ENCODE results near the gene ZNF554.
"Not testable (repeated sequence)": the region's sequence is repeated elsewhere in the genome, so short reads cannot be mapped to it uniquely, and the experiment has no call there.

Gene ZNF554

GRCh38 chr19:2790557-2791271 lies 29.0 kb upstream of the ZNF554 start:
- no peak for DNase-seq (ENCODE audit: low read depth)

- DNase-seq (ENCODE audit: low read depth) = no peak
Measured at GRCh38 chr19:2791440-2791839, 28.2 kb upstream of the ZNF554 start.

GRCh38 chr19:2791876-2792275 lies 27.8 kb upstream of the ZNF554 start:
- DNase-seq (ENCODE audit: low read depth) = no peak

- not testable (repeated sequence) for DNase-seq (ENCODE audit: low read depth)
Measured at GRCh38 chr19:2792666-2793065, 27.0 kb upstream of the ZNF554 start.

- no peak for DNase-seq (ENCODE audit: low read depth)
Measured at GRCh38 chr19:2793126-2793525, 26.5 kb upstream of the ZNF554 start.

GRCh38 chr19:2793577-2793976 lies 26.1 kb upstream of the ZNF554 start:
- DNase-seq (ENCODE audit: low read depth) = no peak

DNA sequence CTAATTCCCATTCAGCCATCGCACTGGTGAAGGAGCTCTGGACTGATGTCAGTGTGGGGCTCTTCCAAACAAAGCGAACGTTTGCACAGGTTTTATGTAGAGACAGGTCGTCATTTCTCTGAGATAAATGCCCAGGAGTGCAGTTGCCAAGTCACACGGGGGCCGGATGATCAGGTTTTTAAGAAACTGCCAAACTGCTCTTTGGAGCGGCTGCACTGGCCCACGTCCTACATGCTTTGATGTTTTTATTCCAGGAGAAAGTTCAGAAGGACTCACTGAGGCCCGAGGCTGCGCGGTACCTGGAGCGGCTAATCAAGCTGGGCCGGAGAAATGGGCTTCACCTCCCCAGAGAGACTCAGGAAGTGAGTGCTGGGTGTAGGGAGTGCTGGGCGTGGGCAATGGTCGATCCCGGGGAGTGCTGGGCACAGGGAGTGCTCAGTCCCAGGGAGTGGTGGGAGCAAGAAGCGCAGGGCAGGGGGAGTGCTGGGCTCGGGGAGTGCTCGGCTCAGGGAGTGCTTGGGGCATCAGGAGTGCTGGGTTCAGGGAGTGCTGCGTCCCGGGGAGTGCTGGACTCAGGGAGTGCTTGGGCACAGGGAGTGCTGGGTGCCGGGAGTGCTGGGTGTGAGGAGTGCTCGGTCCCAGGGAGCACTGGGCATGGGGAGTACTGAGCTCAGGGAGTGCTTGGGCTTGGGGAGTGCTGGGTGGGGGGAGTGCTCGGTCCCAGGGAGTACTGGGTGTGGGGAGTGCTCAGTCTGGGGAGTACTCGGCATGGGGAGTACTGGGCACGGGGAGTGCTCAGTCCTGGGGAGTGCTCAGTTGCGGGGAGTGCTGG lies 23.6 kb upstream of the ZNF554 start:
- no peak for DNase-seq (ENCODE audit: low read depth)

DNA sequence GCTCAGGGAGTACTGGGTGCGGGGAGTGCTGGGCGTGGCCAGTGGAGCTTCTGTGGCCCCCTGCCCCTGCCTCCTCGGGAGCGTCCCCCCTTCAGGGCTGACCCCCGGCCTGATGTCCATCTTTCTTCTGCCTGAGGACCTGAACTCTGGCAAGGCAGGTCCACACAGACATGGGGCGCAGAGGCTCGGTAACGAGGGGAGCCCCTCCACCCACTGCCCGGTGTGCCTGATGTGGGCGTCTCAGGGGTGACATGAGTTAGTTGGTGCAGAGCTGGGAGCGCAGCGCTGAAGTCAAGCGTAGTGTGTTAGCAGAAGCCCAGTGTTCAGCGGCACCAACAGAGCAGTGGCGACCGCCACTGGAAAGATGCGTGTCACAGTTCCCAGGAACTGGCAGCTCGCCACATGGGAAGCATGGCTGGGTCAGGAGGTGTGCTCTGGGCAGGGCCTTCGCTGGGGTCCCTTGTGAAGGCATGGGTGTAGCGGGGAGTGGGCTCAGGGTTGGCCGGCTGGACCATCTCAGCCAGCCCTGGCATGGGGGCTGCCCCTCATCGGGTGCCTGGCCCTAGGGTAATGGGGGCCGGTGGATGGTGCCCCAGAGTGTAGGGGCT lies 22.9 kb upstream of the ZNF554 start:
- DNase-seq (ENCODE audit: low read depth) = no peak

- no peak for DNase-seq (ENCODE audit: low read depth)
Measured at GRCh38 chr19:2797280-2797679, 22.4 kb upstream of the ZNF554 start.

DNA sequence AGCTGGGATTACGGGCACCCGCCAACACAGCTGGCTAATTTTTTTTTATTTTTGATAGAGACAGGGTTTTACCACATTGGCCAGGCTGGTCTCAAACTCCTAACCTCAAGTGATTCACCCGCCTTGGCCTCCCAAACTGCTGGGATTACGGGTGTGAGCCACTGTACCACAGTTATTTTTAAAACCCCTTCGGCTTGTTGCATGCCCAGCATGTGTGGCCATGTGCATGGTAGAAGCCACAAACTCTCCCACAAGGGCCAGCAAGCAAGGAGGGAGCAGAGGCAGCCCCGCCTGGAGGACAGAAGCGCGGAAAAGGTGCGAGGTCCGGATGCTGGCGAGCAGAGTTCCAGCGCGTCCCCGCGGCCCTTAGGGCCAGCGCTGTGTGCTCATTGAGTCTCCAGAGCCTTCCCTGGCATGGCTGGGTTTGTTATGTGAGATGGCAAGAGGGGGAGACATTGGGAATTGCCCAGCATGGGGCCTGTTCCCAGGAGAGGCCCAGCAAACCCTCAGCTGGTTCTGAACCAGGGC lies 21.4 kb upstream of the ZNF554 start:
- DNase-seq (ENCODE audit: low read depth) = no peak

DNA sequence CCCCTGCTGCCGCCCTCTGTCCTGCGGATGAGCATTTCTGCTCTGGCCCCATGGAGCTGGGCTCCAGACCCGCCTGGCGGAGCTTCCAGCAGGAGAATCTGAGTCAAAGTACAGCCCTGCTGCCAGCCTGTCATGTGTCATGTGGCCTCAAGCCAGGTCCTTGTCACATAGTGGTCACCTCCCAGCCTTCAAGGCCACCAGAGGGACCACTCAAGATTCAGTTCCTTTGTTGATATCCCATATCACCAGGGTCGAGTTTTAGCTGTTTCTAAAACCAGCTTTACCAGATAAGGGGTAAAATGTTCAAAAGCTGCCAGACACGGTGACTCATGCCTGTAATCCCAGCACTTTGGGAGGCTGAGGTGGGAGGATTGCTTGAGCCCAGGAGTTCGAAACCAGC lies 20.9 kb upstream of the ZNF554 start:
- DNase-seq (ENCODE audit: low read depth) = peak; percentile 6

- no peak for DNase-seq (ENCODE audit: low read depth)
Measured at GRCh38 chr19:2799273-2800020, 20.2 kb upstream of the ZNF554 start.

GRCh38 chr19:2800506-2800905 lies 19.2 kb upstream of the ZNF554 start:
- DNase-seq (ENCODE audit: low read depth) = no peak

GRCh38 chr19:2802826-2803225 lies 16.8 kb upstream of the ZNF554 start:
- DNase-seq (ENCODE audit: low read depth) = no peak

DNA sequence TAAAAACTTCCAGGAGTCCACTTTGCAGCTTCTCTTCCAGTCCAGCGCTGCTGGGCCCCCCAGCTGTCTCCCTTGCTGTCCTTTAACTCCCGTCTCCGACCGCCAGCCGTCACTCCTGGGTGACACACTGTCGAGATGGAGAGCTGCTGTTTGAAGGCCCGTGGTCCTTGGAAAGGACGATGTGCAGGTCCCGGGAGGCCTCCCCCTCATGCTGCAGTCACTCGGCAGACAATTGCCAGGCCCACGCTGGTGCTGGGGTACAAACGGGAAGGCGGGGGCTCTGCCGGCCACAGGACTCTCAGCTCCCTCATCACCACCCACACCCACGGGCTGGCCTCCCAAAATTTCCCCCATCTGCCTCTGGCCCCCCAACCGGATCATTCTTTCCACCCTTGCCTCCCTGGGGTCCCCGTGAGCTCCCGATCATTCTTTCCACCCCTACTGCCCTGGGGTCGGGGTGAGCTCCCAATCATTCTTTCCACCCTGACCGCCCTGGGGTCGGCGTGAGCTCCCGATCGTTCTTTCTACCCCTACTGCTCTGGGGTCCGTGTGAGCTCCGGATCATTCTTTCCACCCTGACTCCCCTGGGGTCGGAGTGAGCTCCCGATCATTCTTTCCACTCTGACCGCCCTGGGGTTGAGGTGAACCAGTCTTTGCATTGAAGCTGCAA lies 16.0 kb upstream of the ZNF554 start:
- DNase-seq (ENCODE audit: low read depth) = no peak

DNA sequence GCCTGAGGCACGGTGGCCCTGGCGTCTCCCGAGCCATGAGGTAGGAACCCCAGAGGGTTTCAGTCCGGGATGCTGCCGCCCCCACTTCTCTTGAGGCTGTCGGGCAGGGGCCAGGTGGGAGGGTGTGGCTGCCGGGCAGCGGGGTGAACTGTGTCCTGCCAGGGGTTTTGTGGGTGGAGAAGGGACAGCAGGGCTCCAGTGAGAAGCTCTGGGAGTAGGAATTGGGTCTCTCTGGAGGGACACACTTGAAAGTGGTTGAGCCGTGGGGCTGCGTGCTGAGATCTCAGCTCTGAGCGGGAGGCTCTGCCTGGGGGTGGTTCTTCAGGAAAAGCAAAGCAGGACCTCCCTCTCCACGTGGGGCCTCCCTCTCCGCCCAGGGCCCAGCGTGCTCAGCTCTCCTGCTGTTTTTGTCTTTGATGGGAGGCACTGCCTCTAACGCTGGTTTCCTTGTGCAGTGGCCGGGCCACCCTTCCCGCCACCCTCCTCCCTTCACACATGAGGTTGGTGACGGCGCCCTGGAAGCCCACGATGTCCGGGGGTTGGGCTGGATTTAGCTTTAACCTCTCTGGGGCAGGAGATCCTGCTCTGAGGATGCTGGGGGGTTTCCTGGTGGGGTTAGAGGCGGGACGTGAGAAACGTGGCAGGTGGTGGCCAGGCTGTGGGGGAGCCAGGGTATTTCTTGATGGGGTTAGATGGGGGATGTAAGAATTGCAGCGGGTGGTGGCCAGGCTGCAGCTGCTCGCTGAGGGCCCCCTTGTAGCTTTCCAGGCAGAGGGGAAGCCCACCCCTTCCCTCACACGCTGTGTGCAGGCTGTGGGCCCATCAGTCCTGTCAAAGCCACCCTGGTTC lies 15.3 kb upstream of the ZNF554 start:
- no peak for DNase-seq (ENCODE audit: low read depth)

DNA sequence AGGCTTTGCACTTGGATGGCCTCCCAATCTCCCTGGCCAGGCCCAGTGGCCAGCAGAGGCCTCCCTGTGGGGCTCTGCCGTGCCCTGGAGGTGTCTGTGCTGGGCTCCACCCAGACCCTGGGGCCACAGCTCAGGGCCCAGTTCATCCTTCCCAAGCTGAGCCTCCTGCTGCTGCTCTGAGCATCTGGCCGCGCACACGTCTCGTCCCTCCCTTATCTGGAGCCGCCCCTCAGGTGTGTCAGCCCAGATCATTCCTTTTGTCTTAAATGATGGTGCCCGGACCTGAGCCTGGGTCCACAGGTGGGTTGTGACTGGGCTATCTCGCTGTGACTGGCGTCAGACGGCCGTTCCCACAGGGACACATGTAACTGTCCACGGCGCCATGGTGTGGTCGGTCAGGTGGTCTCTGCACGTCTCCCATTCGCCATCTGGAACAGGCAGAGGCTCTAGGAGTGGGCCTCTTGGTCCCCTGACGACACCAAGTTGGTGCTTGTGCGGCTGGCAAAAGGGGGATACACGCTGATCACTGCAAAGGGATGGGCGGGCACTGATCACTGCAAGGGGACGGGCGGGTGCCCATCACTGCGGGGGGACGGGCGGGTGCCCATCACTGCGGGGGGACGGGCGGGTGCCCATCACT lies 14.3 kb upstream of the ZNF554 start:
- no peak for DNase-seq (ENCODE audit: low read depth)

DNA sequence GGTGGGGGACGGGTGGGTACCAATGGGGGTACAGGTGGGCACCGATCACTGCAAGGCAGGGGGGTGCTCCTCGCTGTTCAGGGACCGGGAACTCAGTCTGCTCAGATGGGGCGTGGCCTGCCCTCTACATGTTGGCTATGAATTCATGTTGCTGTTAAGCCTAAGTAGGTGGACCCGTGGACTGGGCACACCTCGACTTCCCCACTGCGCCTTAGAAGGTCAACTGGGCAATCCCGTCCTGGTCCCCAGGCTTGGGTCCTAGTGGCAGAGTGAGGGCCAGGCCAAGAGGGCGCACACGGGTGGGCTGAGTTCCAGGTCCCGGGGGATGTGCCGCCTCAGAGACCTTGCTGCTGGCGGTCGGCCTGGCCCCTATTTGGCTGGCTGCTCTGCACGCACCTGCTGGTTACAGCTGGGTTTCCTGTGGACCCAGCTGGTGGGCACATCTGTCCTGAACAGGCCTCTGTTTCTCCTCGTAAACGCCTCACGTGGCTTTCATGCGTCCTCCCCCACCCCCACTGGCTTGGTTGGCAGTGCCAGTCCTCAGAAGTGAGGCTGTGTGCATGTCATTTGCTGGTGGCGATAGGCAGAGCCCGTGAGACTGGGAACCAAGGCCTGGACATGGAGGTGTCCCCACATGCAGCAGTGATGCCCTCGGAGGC lies 13.5 kb upstream of the ZNF554 start:
- no peak for DNase-seq (ENCODE audit: low read depth)

DNA sequence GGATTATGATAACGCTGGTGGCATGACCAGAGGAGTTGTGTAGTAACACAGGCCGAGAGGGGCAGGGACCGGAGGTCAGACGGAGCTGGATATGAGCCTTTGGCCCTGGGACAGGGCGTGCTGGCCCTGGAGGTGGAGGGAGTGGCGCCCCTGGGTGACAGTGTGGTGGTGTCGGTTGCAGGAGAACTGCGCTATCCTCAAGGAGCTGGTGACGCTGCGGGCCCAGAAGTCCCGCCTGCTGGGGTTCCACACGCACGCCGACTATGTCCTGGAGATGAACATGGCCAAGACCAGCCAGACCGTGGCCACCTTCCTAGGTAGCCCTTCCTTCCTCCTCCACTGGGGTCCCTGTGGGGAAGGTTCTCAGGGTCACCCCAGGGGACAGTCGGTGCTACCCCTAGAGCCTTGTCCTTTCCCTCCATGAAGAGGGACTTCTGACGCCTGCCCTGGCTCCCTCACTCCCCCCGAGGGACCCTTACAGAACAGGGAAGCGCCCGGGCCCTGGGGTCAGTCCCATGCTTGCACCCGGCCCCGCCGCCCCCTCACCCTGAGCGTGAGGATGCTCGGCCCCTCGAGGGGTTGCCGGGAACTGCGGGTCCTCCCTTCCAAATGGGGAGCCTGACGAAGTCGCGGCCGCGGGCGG lies 12.8 kb upstream of the ZNF554 start:
- DNase-seq (ENCODE audit: low read depth) = no peak
